SK-N-SH treated with all-trans-retinoic acid at 6 μM for 48 hours (cell line): Measurements from ENCODE around the gene SDCCAG8.

Source experiments
- ATAC-seq: fragments of 200-7000 bp; cut with Tn5 transposase; 3 replicates; pipeline ENCODE4 v1.9.1; 2020; ENCODE audit warnings: mild to moderate bottlenecking, moderate library complexity
- ARNTL ChIP-seq: fragments of 450-650 bp; formaldehyde crosslinking; IDR thresholded peaks from 2 replicates; pipeline ENCODE4 v1.5.0; 2020; ENCODE audit warnings: low read depth, mild to moderate bottlenecking, moderate library complexity, borderline replicate concordance
- BACH2 ChIP-seq: fragments of 250-450 bp; sonication (Bioruptor Pico); IDR thresholded peaks from 2 replicates; pipeline ENCODE4 v1.9.0; 2021; ENCODE audit warnings: mild to moderate bottlenecking, borderline replicate concordance
- CREB5 ChIP-seq: fragments of 250-450 bp; sonication (Bioruptor Pico); IDR thresholded peaks from 2 replicates; pipeline ENCODE4 v1.5.1; 2020; ENCODE audit warnings: low read depth, mild to moderate bottlenecking, moderate library complexity
- ESRRG ChIP-seq: fragments of 250-450 bp; sonication (Bioruptor Pico); IDR thresholded peaks from 2 replicates; pipeline ENCODE4 v1.6.1; 2021; ENCODE audit warnings: mild to moderate bottlenecking
- GLIS3 ChIP-seq: fragments of 250-450 bp; sonication (Bioruptor Pico); IDR thresholded peaks from 2 replicates; pipeline ENCODE4 v1.5.0; 2020; ENCODE audit warnings: mild to moderate bottlenecking, moderate library complexity
- ISL1 ChIP-seq: fragments of 250-450 bp; sonication (Bioruptor Pico); IDR thresholded peaks from 2 replicates; pipeline ENCODE4 v2.1.2; 2022; ENCODE audit warnings: mild to moderate bottlenecking, moderate library complexity
- OSR1 ChIP-seq: fragments of 250-450 bp; sonication (Bioruptor Pico); IDR thresholded peaks from 2 replicates; pipeline ENCODE4 v1.8.0; 2022; ENCODE audit warnings: moderate library complexity, mild to moderate bottlenecking, inconsistent platforms
- PATZ1 ChIP-seq: fragments of 250-450 bp; sonication (Bioruptor Pico); IDR thresholded peaks from 2 replicates; pipeline ENCODE4 v1.8.0; 2020; ENCODE audit warnings: mild to moderate bottlenecking, moderate library complexity, borderline replicate concordance
- POU6F1 ChIP-seq: fragments of 250-450 bp; sonication (Bioruptor Pico); IDR thresholded peaks from 2 replicates; pipeline ENCODE4 v1.8.0; 2021; ENCODE audit warnings: low read depth, mild to moderate bottlenecking, moderate library complexity, borderline replicate concordance
- PPARA ChIP-seq: fragments of 250-450 bp; sonication (Bioruptor Pico); IDR thresholded peaks from 2 replicates; pipeline ENCODE4 v1.5.0; 2020; ENCODE audit warnings: mild to moderate bottlenecking, borderline replicate concordance
- RARB ChIP-seq: fragments of 250-450 bp; sonication (Bioruptor Pico); IDR thresholded peaks from 2 replicates; pipeline ENCODE4 v1.8.0; 2021; ENCODE audit warnings: mild to moderate bottlenecking, moderate library complexity
- SNAI2 ChIP-seq: fragments of 250-450 bp; sonication (Bioruptor Pico); IDR thresholded peaks from 2 replicates; pipeline ENCODE4 v1.5.0; 2020; ENCODE audit warnings: mild to moderate bottlenecking, moderate library complexity
- TCF4 ChIP-seq: fragments of 250-450 bp; sonication (Bioruptor Pico); IDR thresholded peaks from 2 replicates; pipeline ENCODE4 v1.8.0; 2021; ENCODE audit warnings: mild to moderate bottlenecking, moderate library complexity, borderline replicate concordance
- TOX ChIP-seq: fragments of 250-450 bp; sonication (Bioruptor Pico); IDR thresholded peaks from 2 replicates; pipeline ENCODE4 v1.8.0; 2021; ENCODE audit warnings: mild to moderate bottlenecking, moderate library complexity, borderline replicate concordance
- TSHZ2 ChIP-seq: fragments of 250-450 bp; sonication (Bioruptor Pico); IDR thresholded peaks from 2 replicates; pipeline ENCODE4 v1.5.0; 2020; ENCODE audit warnings: mild to moderate bottlenecking, moderate library complexity
- ZC3H10 ChIP-seq: fragments of 250-450 bp; sonication (Bioruptor Pico); IDR thresholded peaks from 2 replicates; pipeline ENCODE4 v1.5.1; 2021; ENCODE audit warnings: mild to moderate bottlenecking, moderate library complexity
- ZFP3 ChIP-seq: fragments of 250-450 bp; sonication (Bioruptor Pico); IDR thresholded peaks from 2 replicates; pipeline ENCODE4 v1.5.0; 2020; ENCODE audit warnings: mild to moderate bottlenecking, moderate library complexity
- ZFP30 ChIP-seq: fragments of 450-650 bp; formaldehyde crosslinking; IDR thresholded peaks from 2 replicates; pipeline ENCODE4 v1.5.0; 2022; ENCODE audit warnings: mild to moderate bottlenecking, moderate library complexity
- ZNF565 ChIP-seq: fragments of 450-650 bp; formaldehyde crosslinking; conservative IDR thresholded peaks from 2 replicates; pipeline ENCODE4 v1.5.0; 2020; ENCODE audit warnings: low read depth, mild to moderate bottlenecking, moderate library complexity
- ZNF8 ChIP-seq: fragments of 450-650 bp; formaldehyde crosslinking; IDR thresholded peaks from 2 replicates; pipeline ENCODE4 v1.5.0; 2020; ENCODE audit warnings: mild to moderate bottlenecking, moderate library complexity

The SDCCAG8 gene

GRCh38 chr1:243293941-243294722 lies 38.3 kb downstream of the SDCCAG8 start (continued):
- TF ChIP-seq POU6F1 (CRISPR knock-in tag) = no peak
- no peak for TF ChIP-seq PPARA (CRISPR knock-in tag)
- TF ChIP-seq ZNF565 (CRISPR knock-in tag) = no peak
- TF ChIP-seq ISL1 (CRISPR knock-in tag) = no peak
- no peak for TF ChIP-seq OSR1 (CRISPR knock-in tag)
- TF ChIP-seq PATZ1 (CRISPR knock-in tag) = no peak
- TF ChIP-seq, all 23 proteins: peak for 0

- no peak for TF ChIP-seq ZC3H10 (CRISPR knock-in tag)
- TF ChIP-seq TSHZ2 = no peak
- TF ChIP-seq OSR1 (CRISPR knock-in tag) = no peak
- TF ChIP-seq ZNF8 = no peak
- ATAC-seq = peak; percentile 93
Measured at GRCh38 chr1:243294723-243295121, 38.9 kb downstream of the SDCCAG8 start.

- ATAC-seq = no peak
- TF ChIP-seq ZC3H10 (CRISPR knock-in tag) (no peak), ZFP30 (CRISPR knock-in tag) (no peak), ZNF565 (CRISPR knock-in tag) (no peak), ISL1 (CRISPR knock-in tag) (no peak), ZFP3 (CRISPR knock-in tag) (no peak), CREB5 (CRISPR knock-in tag) (no peak), SNAI2 (no peak), RARB (CRISPR knock-in tag) (no peak), TCF4 (CRISPR knock-in tag) (no peak), OSR1 (CRISPR knock-in tag) (no peak), TSHZ2 (no peak), ZNF8 (no peak), ARNTL (CRISPR knock-in tag) (no peak), TOX (CRISPR knock-in tag) (no peak), BACH2 (no peak), GLIS3 (CRISPR knock-in tag) (no peak), POU6F1 (CRISPR knock-in tag) (no peak), ESRRG (CRISPR knock-in tag) (no peak)
- TF ChIP-seq, all 23 proteins: peak for 0
Measured at GRCh38 chr1:243299069-243299468, 43.2 kb downstream of the SDCCAG8 start.
